Right ventricle myocardium inferior (tissue), 1 donor: Measurements from ENCODE around the gene SMIM9. TPM values are rescaled to one million over a fixed set of nuclear protein-coding genes. Genes with fewer than 3 reads are reported as not detected.
"Not testable (repeated sequence)": the region's sequence is repeated elsewhere in the genome, so short reads cannot be mapped to it uniquely, and the experiment has no call there.

ENCODE experiments used
- ATAC-seq: fragments of 200-7000 bp; cut with Tn5 transposase; one replicate; pipeline ENCODE4 v1.9.1; 2020; ENCODE audit warnings: mild to moderate bottlenecking, moderate library complexity
- DNase-seq: peaks from one replicate; pipeline ENCODE4 v3.0.0; 2021; ENCODE audit errors: missing footprints
- intact Hi-C: fragments of 100-400 bp; cut with DNase I; formaldehyde crosslinking; loops from one replicate; pipeline ENCODE4 v1.11.0; 2022
- total RNA-seq: library from RNA; stranded (reverse); fragmentation: NEBNext Ultra II Directional; extraction: Animal tissue kit (Norgen Biotek cat#: 25700); gene quantifications from one replicate; pipeline ENCODE4 v1.2.1, GENCODE V29; 2021
- donor health status: DM: no; HTN: yes; CAD: no; lungs with severe emphysema.

Gene SMIM9
- total RNA-seq, 1 donor from 2014 or later, result not detected

DNA sequence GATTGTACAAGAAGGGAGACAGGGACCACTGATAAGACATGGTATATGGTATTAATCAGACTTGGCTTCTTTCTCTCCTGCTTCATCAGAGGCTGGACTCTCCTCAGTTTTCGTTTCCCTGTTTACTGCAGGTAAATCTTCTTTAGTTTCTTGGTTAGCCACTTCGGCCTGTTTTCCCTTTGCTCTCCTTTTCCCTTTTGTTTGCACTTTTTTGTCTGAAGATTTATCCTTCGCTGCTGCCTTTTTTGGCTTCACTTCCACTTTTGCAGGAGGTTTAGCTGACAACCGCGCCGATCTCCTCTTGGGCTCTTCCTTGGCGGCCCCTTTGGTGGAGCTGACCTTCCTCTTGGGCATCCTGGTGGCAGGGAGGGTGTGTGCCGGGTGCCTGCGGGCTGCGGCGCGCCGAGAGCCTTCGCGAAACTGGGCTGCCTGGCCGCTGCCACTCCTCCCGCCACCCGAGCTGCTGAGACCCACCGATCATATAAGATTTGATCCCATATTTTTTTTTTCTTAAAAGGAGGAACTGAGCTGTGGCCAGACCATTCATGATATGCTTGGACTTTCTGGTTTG lies 17.3 kb downstream of the SMIM9 start:
- ATAC-seq, intact Hi-C loops, DNase-seq: not testable (repeated sequence)

DNA sequence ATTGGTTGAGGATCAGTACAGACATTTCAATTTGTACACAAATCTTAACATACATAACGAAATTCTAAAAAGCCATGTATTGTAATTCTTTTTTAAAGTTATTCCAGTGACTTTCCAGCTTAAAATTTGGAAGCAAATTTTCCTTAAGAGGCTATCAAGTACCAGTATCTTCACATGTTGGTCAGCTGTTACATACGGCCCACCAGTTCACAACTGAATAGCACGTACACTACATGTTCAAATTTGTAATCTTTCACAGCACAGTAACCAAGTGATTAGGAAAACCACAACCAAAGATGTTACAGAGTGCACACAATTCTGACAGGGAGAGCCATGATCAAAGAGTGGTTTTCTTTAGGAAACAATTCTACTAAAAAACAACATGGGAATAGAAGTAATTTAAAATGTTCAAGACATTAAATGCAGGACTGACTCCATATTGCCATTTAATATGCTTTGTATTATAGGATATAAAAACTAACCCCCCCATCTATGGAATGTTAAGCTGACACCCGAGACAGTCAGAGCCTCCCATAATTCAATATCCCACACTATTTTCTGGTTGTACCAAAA lies 18.1 kb downstream of the SMIM9 start:
- intact Hi-C loops, ATAC-seq: not testable (repeated sequence)

DNA sequence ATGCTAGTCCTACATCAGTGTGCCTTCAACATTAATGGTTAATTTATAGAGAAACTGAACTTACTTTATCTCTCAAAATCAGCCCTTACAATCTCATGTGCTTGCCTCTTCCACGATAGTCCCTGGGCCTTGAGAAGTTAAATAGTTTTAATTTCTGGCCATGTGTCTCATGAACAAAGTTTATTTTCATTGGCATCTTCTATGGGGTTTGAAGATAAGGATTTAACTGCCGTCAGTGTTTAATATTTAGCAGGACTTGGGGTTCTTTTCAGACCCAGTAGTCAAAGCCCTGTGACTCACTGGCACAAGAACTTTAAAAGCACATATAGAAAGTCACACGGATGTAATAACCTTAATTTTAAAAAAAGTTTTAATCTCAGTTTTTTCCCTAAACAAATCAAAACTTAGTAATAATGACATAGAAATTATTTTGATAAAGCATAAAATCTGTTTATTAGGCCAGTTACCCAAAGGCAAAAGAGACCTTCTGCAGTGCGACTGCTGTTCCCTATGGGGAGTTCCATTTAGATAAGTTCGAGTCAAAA lies 19.1 kb downstream of the SMIM9 start:
- no peak for DNase-seq
- intact Hi-C loops, result no loop called here
- ATAC-seq, result no peak

More for the DNA sequence above, 18.1 kb downstream of the SMIM9 start:
- not testable (repeated sequence) for DNase-seq

DNA sequence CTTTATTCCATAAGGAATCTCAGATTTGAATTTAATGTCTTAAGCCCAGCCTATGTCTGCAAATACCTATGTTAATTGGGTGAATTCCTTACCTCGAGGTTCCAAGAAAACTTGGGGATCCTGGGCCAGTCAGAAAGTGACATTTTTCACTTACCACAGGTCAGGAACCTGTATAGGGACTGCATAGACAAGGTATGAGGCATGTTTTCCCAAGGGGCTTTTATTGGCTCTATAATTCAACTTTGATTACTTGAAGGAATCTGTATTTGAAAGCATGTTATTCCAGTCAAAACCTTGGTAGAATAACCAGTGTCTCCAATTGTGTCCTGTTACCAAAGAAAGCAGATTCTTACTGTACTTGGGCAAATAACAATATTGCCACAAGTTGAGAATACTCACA lies 20.7 kb downstream of the SMIM9 start:
- DNase-seq, result no peak
- intact Hi-C loops, result no loop called here
- no peak for ATAC-seq

DNA sequence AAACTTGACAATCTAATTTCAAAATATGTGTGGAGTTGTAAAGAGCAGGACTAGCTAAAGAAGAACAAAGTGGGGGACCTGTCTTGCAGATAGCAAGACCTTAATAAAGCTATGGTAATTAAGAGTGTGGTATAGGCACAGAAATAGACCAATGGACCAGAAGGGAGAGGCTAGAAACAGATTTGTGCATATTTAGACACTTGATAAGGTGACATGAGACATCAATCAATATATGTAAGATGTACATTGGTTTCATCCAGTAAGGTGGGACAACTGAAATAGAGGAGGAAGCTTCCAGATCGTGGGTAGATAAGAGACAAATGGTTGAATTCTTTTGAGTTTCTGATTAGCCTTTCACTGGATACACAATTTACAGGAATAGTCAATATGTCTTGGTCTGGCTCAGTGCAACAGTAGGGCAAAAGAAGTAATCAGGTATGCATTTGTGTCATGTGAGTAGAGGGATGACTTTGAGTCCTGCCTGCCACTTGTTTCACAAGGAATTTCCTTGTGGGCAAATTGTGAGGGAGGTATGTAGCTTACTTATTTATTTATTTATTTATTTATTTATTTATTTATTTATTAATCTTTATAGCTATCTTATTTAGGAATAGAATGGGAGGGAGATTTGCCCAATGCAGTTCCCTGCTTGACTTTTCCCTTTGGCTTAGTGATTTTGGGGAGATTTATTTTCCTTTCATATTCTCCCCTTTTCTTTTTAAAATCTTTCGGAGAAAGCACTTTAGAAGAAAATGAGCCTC lies 21.9 kb downstream of the SMIM9 start:
- ATAC-seq (no peak), DNase-seq (no peak)
- intact Hi-C loops, result no loop called here

DNA sequence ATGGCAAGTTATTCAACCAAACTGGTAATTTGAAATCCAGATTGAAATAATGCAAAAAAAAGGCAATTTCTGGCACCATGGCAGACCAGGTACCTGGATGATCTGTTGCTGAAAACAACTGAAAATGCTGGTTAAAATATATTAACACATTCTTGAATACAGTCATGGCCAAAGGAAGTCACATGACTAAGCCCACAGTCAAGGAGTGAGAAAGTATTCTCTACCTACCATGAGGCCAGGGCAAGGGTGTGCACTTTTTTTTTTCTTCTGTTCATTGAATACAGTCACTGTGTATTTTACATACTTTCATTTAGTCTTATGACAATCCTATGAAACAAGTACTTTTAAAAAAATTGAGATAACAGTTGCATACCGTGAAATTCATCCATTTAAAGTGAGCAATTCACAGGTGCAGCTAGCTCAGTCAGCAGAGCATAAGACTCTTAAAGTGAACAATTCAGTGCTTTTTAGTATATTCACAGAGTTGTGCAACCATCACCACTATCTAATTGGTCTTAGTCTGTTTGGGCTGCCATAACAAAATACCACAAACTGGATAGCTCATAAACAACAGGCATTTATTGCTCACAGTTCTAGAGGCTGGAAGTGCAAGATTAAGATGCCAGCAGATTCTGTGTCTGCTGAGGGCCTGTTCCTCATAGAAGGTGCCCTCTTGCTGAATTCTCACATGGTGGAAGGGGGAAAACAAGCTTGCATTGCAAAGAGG lies 24.4 kb downstream of the SMIM9 start:
- ATAC-seq, result no peak

DNA sequence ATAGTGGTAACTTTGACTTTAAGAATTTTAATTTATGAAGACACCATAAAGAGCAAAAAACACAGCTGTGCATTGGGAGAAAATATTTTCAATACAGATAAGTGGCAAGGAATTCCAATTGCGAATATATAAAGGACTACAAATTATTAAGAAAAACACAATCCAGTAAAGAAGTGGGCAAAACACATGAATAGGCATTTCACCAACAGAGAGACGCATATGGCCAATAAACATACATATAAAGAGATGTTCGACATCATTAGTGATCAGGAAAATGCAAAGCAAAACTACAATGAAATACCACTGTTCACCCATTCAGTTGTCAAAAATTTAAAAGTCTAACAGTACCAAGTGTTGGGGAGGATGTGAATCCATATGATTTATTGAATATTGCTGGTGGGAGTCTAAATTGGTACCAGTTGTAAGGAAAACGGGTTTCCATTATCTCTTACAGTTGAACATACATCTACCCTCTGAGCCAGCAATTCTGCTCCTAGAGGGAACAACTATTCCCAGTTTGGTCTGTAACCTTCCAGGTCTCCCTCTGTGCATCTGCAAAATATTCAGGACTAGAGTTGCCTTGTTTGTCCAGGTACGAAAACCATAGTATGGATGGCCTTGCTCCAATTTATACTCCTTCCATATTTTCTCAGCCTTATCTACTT lies 27.5 kb downstream of the SMIM9 start:
- no peak for DNase-seq
- no peak for ATAC-seq
- intact Hi-C loops, result no loop called here

More for the DNA sequence above, 24.4 kb downstream of the SMIM9 start:
- DNase-seq, result no peak
- intact Hi-C loops, result no loop called here

DNA sequence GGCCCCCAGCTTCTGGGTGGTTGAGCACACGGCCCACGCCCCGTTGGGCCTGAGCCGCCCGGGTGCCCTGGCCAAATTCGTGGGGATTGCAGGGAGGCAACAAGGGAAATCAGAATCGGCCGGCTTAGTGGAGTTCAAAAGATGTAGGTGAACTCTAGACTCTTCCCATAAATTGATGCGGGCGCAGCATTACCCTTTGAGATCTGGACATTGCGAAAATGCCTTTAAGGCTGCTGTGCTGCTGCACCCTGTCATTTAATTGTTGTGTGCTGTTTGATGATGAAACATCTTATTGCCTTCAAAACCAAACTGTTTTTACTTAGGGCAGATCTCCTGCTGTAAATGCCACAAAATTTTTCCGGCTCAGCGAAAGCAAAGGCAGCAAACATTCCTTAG lies 28.8 kb downstream of the SMIM9 start:
- intact Hi-C loops, result no loop called here
- DNase-seq (no peak), ATAC-seq (peak; percentile 39)

DNA sequence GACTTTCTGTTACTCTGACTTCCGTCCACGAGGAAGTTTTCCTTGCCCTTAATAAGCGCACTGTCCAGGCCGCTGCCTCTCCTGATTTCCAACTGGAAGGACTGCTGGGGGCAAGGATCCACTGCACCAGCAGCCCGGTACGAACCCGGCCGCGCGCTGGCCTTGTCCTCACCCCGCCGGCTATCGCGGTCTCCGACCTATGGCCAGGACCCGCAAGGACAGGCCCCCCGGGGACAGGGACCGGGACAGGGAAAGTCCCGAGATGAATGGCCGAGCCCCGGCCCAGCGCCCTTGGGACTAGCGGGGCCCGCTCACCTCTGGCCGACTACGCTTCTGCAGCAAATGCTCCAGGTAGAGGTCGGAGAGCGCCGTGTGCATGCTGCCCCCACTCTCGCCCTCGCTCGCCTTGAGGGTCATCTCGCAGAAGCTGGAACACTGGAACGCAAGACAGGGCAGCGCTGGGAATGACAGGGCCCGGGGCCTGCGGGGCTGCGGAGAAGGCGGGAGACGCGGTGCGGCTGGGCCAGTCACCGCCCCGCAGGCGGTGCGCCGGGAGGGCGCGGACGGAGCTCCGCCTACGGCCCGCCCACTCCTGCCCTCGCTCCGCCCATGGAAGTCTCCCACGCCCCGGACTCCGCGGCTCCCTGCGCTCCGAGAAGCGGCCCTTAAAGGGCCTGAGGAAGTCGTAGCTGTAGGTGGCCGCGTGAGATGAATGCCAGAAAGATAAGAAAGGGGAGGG lies 29.3 kb downstream of the SMIM9 start, which contains the start of gene MPP1:
Gene MPP1 (minus strand): TSS at position 529 of the 739 bp plus-strand sequence. CDS start 112 bp downstream, at position 417.
- intact Hi-C loops, result no loop called here
- peak; percentile 99 for ATAC-seq
- DNase-seq, result peak; percentile 85

DNA sequence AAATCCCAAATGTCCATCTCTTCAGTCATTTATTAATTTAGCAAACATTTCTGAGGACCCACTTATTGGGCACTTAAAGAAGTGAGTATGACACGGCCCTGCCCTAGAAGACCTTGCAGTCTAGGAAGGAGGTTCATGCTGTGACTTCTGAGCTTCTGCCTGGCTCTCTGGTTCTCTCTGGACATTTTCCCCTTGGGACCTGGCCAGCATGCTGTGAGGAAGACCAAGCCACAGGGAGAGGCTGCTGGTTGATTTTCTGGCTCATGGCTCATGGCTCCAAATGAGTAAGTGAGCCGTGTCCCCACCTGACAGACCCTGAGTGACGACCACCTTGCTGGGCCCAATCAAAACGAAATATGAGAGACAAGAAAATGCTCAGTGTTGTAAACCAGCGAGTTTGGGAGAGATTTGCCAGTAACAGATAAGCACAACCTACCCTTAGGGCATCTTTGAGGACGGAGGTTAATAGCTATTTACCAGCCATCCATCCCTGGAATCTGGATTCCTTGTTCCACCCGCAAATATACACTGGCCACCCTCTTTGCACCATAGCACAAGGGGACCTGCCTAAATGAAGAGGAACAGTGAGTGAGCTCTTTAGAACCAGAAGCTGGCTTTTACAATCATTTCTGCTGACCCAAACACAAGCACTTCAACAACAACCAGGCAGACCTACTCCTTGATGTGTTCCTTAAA lies 30.1 kb downstream of the SMIM9 start:
- intact Hi-C loops, result no loop called here
- peak; percentile 4 for ATAC-seq
- no peak for DNase-seq

DNA sequence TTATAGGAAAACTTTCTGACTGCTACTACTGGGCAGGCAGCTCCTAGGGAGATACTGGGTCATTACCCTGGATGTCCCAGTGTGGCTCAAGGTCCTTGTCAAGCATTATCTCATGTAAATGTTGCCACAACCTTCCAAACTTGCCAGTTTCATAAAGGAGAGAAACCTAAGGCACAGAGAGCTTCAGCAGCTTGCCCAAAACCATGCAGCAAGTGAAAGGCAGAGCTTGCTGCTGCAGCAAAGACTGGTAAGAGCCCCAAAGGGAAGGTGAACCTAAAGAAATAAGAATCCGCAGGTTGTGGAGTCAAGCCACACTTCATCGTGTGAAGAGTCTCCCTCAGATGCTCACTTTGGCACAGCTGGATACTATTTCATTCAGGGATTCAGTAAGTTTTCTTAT lies 31.5 kb downstream of the SMIM9 start:
- no peak for DNase-seq
- no peak for ATAC-seq
- intact Hi-C loops, result no loop called here

DNA sequence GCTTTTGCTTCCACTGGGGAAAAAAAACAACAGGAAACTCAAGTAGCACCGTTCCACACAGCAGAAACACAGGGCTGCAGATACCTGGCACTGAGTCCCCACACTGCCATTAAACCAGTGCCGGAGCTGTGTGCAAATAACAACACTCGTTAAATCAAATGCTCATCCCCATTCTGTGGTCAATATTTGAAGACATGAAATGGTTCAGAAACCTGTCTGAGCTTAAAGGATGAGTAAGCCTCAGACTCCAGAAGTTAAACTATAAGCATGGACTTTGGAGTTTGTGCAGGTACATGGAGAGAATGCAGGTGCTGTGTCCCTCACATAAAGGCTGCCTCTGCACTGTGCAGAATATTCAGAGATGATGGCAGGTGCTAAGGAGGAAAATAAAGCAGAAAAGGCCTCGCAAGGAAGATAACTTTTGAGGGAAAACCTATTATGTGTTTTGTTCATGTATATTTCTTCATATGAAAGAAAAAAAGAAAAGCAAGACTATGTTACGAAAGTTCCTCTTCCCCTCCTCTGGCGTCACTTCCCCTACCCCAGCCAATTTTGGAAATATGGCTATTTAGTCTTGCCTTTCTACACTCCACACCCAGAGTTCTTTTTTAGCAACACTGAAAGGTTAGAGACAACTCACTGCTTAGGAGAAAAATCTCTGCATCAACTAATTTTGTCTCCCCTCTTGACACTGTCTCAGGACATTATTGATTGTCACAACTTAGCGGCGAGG lies 33.8 kb downstream of the SMIM9 start:
- ATAC-seq (no peak), DNase-seq (no peak)
- intact Hi-C loops, result no loop called here

DNA sequence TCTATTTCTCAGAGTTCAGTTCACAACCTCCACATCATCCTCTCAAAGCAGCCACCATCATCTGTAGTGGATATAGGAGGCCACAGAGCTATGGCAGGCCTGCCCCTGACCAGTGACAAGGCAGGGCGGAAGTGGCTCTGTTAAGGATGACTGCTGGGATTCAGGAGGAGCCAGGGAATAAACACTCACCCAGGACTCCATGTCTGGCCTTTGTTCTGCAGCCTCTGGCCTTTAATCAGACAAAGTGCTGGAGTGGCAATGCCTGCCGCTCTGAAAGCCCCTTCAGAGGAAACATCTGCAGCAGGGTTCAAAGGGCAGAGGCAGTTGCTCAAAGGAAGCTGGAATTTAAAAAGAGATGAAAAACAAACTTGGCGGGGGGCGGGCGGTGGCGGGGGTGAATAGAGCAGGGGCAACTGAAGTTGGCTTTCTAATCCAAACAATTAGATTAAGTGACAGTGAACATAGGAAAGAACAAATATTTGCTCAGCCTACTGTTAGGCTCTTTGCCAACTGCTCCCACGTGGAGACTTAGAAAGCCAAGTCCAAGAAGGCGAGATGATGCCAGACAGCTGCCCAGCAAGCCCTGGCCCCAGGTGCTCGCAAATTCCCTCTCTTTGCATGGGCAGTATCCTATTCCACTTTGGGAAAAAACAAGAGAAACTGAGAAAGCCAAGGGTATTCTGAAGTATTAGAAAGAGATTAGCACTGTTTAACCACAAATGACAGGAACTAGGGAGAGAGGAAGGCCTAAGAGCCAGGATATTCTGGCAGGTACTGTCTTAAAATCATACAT lies 34.7 kb downstream of the SMIM9 start:
- ATAC-seq, result no peak
- intact Hi-C loops, result no loop called here
- DNase-seq, result no peak

DNA sequence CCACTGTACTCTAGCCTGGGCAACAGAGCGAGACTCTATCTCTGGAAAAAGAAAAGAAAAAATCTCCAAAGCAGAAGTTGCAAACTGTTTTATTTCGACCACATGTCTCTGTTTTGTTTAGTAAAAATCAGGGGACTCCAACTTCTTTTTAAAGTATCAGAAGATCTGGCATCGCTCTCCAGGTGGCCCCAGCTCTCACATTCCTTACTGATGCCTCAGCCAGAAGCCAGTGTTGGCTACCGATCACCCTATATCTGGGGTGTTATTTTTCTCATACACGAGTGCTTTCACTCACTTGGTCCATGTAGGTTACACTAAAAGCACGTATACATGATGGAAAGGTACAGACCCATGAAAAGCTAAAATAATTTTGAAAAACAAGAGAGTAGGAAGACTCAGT lies 37.5 kb downstream of the SMIM9 start:
- ATAC-seq (no peak), DNase-seq (no peak)
- intact Hi-C loops, result no loop called here

DNA sequence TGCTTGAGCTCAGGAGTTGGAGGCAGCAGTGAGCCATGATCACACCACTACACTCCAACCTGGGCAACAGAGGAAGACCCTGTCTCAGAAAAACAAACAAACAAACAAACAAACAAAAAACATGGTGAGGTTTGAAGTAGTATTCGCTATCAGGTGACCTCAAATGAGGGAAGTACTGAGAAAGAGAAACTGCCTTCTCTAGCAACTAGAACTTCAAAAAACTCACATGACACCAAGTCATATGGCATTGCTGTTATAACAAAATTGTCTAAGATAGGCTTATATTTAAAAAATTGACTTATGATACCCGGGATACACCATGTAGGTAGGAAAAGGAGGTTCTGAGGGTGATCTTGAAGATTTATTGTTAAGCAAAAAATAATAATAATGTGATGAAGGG lies 39.4 kb downstream of the SMIM9 start:
- intact Hi-C loops, result no loop called here
- DNase-seq, result no peak
- ATAC-seq, result no peak
